OCI-LY7 (cell line): ENCODE measurements around the gene AKAP13. TPM values are rescaled to one million over a fixed set of nuclear protein-coding genes. Genes with fewer than 3 reads are reported as not detected.

ENCODE experiments used
- BruUV-seq: library from RNA; stranded (reverse); fragments of 400-500 nt; replicated peaks from 2 replicates; lab custom pipeline; 2021; lab: Mats Ljungman, UMichigan
- CTCF ChIA-PET: fragments of 300-600 bp; sonication (Branson Sonifier 250); formaldehyde crosslinking; loops from one replicate; lab custom pipeline; 2022; ENCODE audit warnings: antibody characterized with exemption; ENCODE audit not compliant: unreplicated experiment; lab: Charles Lee
- POLR2A ChIA-PET: fragments of 300-600 bp; sonication (Branson Sonifier 250); formaldehyde crosslinking; loops from one replicate; lab custom pipeline; 2022; ENCODE audit warnings: antibody characterized with exemption; lab: Charles Lee
- DNase-seq: peaks from one replicate; pipeline ENCODE4 v3.0.0-alpha.2; 2015; ENCODE audit warnings: low spot score
- H2AFZ ChIP-seq: fragments of 200-600 bp; sonication (generic), shearing (Covaris generic); 2 replicates; pipeline ENCODE4 v1.6.1; 2014; ENCODE audit warnings: mild to moderate bottlenecking, antibody characterized with exemption, low read length, moderate library complexity
- H3K27ac ChIP-seq: fragments of 200-600 bp; sonication (generic); 2 replicates; pipeline ENCODE4 v1.5.1; 2014; ENCODE audit warnings: mixed run types, low read depth, mild to moderate bottlenecking, moderate library complexity, low read length, inconsistent platforms; ENCODE audit not compliant: poor library complexity, severe bottlenecking
- H3K36me3 ChIP-seq: fragments of 200-600 bp; sonication (generic); 2 replicates; pipeline ENCODE4 v1.6.1; 2014; ENCODE audit warnings: mild to moderate bottlenecking, antibody characterized with exemption, low read length, moderate library complexity, mixed read lengths; ENCODE audit not compliant: insufficient read depth
- H3K4me1 ChIP-seq: fragments of 200-600 bp; sonication (generic); 2 replicates; pipeline ENCODE4 v1.5.1; 2014; ENCODE audit warnings: mild to moderate bottlenecking, low read length; ENCODE audit not compliant: insufficient read depth, poor library complexity, severe bottlenecking
- H3K4me2 ChIP-seq: fragments of 200-600 bp; sonication (generic); 2 replicates; pipeline ENCODE4 v1.6.1; 2014; ENCODE audit warnings: mild to moderate bottlenecking, low read length
- H3K4me3 ChIP-seq: fragments of 200-600 bp; sonication (generic); 2 replicates; pipeline ENCODE4 v1.5.1; 2014; ENCODE audit warnings: mild to moderate bottlenecking, low read depth, low read length; ENCODE audit not compliant: poor library complexity, severe bottlenecking
- H3K79me2 ChIP-seq: fragments of 200-600 bp; sonication (generic); 2 replicates; pipeline ENCODE4 v1.6.1; 2016; ENCODE audit warnings: low read depth, mild to moderate bottlenecking, low read length, moderate library complexity, mixed read lengths; ENCODE audit not compliant: insufficient read depth
- H3K9me2 ChIP-seq: fragments of 200-600 bp; sonication (generic); 2 replicates; pipeline ENCODE4 v1.6.1; 2016; ENCODE audit warnings: mild to moderate bottlenecking, low read length, mixed read lengths; ENCODE audit not compliant: insufficient read depth
- H3K9me3 ChIP-seq: fragments of 200-600 bp; sonication (generic); 2 replicates; pipeline ENCODE4 v1.6.1; 2014; ENCODE audit warnings: mild to moderate bottlenecking, mixed run types, low read length, mixed read lengths
- H4K20me1 ChIP-seq: fragments of 200-600 bp; sonication (generic); 2 replicates; pipeline ENCODE4 v1.6.1; 2014; ENCODE audit warnings: mild to moderate bottlenecking, antibody characterized with exemption, low read length, moderate library complexity, mixed read lengths; ENCODE audit not compliant: insufficient read depth
- EZH2phosphoT487 ChIP-seq: fragments of 200-600 bp; sonication (generic); IDR thresholded peaks from 2 replicates; pipeline ENCODE4 v1.6.1; 2018; ENCODE audit warnings: low read depth, borderline replicate concordance, mild to moderate bottlenecking, mixed run types, antibody characterized with exemption, low read length, moderate library complexity, mixed read lengths
- intact Hi-C: fragments of 100-400 bp; cut with micrococcal nuclease; formaldehyde crosslinking; loops from one replicate; pipeline ENCODE4 v1.10.0; 2022; ENCODE audit not compliant: unreplicated experiment
- total RNA-seq, 2 experiments: library from RNA; depleted of rRNA in 1 of 2; stranded (reverse); fragments of >200 nt in 1 of 2; shearing (Covaris generic) in 1 of 2; gene quantifications; 2 replicates each; pipeline ENCODE4 v1.2.3, GENCODE V29; 2014 to 2022
- TF ChIP-seq, protein P1 (sequence below): fragments of 200-600 bp; sonication (generic); conservative IDR thresholded peaks from 2 replicates; pipeline ENCODE4 v1.5.1; 2014; ENCODE audit warnings: mild to moderate bottlenecking, antibody characterized with exemption, low read length, moderate library complexity, mixed read lengths

AKAP13 gene
- total RNA-seq, 2 experiments from 2014 or later, result 140 to 250 TPM

DNA sequence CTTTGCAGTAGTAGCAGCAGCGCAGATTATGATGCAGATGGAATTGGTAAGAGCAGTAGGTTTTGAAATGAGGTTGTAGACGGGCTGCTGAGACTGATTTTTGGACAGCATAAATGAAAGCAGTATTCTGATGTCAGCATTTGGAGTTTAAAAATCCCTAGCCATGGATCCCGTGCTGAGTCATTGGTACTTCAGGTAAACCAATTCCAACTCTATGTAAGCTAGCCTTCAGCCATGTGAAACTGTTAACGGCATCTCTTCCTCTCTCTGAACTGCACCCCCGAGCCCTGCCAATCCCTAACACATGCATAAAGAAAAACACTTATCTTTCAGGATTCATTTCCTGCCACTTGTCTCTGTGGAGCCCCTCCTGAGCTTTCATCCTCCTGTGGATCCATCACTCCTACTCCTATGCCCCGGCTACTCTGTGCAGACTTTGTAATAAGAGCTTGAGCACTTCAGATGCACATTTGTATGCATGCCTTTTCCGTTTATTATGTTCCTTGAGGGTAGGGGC is 119.0 kb downstream of the AKAP13 start:
- no peaks in the 10 kb centered on the region for H3K9me3 ChIP-seq
- ChIA-PET CTCF (no interaction called here), POLR2A (interaction anchor here (0.5 to 0.8 kb wide), 3 partner anchors 20 to 30 kb away, joined by 3 to 4 read pairs (median 3); no protein-coding TSS in a partner anchor)
- peaks cover 7% of the 10 kb centered on the region; the same call in 1 of the 2 replicates for H3K36me3 ChIP-seq
- H3K4me2 ChIP-seq, result peak overlapping the region; percentile 3; the same call in 1 of the 2 replicates
- no peak overlapping the region for H3K27ac ChIP-seq
- no TSS peak for BruUV-seq
- H3K9me2 ChIP-seq, result no peaks in the 10 kb centered on the region
- H4K20me1 ChIP-seq, result peaks cover 54% of the 10 kb centered on the region
- no peak for DNase-seq
- peaks cover 93% of the 10 kb centered on the region for H3K79me2 ChIP-seq
- TF ChIP-seq, protein P1, sequence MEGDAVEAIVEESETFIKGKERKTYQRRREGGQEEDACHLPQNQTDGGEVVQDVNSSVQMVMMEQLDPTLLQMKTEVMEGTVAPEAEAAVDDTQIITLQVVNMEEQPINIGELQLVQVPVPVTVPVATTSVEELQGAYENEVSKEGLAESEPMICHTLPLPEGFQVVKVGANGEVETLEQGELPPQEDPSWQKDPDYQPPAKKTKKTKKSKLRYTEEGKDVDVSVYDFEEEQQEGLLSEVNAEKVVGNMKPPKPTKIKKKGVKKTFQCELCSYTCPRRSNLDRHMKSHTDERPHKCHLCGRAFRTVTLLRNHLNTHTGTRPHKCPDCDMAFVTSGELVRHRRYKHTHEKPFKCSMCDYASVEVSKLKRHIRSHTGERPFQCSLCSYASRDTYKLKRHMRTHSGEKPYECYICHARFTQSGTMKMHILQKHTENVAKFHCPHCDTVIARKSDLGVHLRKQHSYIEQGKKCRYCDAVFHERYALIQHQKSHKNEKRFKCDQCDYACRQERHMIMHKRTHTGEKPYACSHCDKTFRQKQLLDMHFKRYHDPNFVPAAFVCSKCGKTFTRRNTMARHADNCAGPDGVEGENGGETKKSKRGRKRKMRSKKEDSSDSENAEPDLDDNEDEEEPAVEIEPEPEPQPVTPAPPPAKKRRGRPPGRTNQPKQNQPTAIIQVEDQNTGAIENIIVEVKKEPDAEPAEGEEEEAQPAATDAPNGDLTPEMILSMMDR, result no peak
- TF ChIP-seq EZH2phosphoT487, result no peak
- H3K4me1 ChIP-seq, result peaks cover 45% of the 10 kb centered on the region
- H2AFZ ChIP-seq, result no peak overlapping the region
- H3K4me3 ChIP-seq, result no peak overlapping the region
- intact Hi-C loops, result no loop called here

DNA sequence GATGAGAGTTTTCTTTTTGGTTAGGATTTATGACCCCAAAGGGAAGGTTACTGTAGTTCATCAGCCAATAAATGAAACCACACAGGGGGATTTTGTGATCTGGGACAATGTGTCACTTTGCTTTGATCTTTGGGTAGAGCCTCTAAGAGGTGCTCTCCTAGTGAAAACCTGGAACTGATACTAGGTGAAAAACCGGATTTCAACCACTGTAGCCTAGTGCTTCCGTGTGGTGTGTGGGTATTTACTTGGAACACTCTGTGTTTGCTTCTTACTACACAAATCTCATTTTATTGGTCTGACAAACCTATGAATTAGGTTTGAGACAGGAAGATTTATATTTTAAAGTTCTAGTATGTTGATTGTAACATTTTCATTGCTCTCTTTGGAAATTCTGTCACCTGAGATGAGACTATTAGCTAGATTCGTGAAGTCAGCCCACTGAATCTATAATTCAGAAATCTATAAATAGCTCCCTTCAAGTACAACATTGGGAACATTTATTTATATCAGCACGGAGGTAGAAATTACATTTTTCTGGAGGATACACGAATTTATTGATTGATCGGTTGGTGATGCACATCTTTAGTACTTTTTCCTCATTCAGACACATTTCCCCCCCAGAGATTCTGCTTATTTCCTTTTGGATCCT is 119.8 kb downstream of the AKAP13 start:
- no peaks in the 10 kb centered on the region for H3K9me3 ChIP-seq
- TF ChIP-seq, protein P1, result no peak
- no peak for TF ChIP-seq EZH2phosphoT487
- ChIA-PET POLR2A (interaction anchor here (0.5 to 1.5 kb wide), 3 partner anchors 23 to 56 kb away, joined by 3 to 4 read pairs (median 3); no protein-coding TSS in a partner anchor), CTCF (no interaction called here)
- no peak overlapping the region for H3K4me3 ChIP-seq
- H2AFZ ChIP-seq, result no peak overlapping the region
- H3K4me1 ChIP-seq, result peaks cover 53% of the 10 kb centered on the region
- DNase-seq, result peak; percentile 23
- no peaks in the 10 kb centered on the region for H3K9me2 ChIP-seq
- intact Hi-C loops, result no loop called here
- no peak overlapping the region for H3K27ac ChIP-seq
- peaks cover 6% of the 10 kb centered on the region; the same call in 1 of the 2 replicates for H3K36me3 ChIP-seq
- H3K4me2 ChIP-seq, result peak overlapping the region; percentile 3; the same call in 1 of the 2 replicates
- peaks cover 91% of the 10 kb centered on the region for H3K79me2 ChIP-seq
- BruUV-seq, result no TSS peak
- H4K20me1 ChIP-seq, result peaks cover 47% of the 10 kb centered on the region

DNA sequence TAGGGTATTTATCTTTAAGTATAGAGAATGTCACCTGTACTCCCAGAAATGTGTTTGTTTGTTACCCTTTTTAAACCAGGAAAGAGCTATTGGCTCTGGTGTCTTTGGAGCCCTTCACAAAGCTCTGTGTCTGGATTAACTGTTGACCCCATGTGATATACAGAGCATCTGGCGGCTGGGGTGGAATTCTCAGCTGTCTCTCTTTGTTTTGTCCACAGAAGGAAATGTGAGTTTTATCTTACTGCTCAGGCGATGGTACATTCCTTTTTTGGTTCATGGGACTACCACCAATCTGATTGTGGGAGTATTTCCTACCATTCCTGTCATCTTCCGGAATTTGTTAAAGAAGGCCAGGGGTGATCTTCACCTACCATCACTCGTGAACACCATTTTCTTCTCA is 120.3 kb downstream of the AKAP13 start:
- Histone ChIP-seq H2AFZ (no peak overlapping the region), H3K79me2 (peaks cover 91% of the 10 kb centered on the region), H3K27ac (no peak overlapping the region), H3K4me1 (peaks cover 55% of the 10 kb centered on the region), H3K36me3 (peaks cover 6% of the 10 kb centered on the region; the same call in 1 of the 2 replicates), H3K9me2 (no peaks in the 10 kb centered on the region), H3K9me3 (no peaks in the 10 kb centered on the region), H4K20me1 (peaks cover 46% of the 10 kb centered on the region), H3K4me2 (no peak overlapping the region), H3K4me3 (no peak overlapping the region)
- ChIA-PET CTCF (no interaction called here), POLR2A (interaction anchor here (1.0 to 1.5 kb wide), 2 partner anchors 55 to 169 kb away, joined by 3 read pairs; no protein-coding TSS in a partner anchor)
- intact Hi-C loops, result no loop called here
- TF ChIP-seq, protein P1, result no peak
- no peak for TF ChIP-seq EZH2phosphoT487
- DNase-seq, result no peak
- BruUV-seq, result no TSS peak
